Stimulated activated CD4-positive, alpha-beta T cell treated with anti-CD3 and anti-CD28 coated beads, Interleukin-15, amount 100 ng/mL, for 48 hours (primary cell): ENCODE results near the gene ADRA1B.
"Not testable (repeated sequence)": the region's sequence is repeated elsewhere in the genome, so short reads cannot be mapped to it uniquely, and the experiment has no call there.

ENCODE experiments used
- DNase-seq, 2 donors: peaks; one replicate each; pipeline ENCODE4 v3.0.0-alpha.2; 2020; ENCODE audit warnings: low read depth in 2 of 2

Gene ADRA1B

DNA sequence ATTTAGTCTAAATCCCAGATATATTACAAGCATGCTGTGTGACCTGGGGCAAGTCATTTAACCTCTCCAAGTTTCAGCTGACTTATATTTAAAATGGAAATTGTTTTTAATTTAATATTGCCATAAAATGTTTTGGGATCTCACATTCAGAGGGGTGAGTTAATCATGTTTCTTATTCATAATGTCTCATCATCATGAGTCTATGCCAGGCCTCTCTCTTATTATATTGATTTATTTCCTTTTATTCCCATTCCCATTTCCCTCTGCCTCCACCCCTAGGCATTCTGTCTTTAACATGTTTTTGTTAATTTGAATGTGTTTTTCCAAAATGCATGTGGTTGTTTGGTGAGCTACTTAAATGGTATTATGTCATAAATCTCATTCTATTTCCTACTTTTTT is 53.7 kb downstream of the ADRA1B start:
- no peak for DNase-seq

DNA sequence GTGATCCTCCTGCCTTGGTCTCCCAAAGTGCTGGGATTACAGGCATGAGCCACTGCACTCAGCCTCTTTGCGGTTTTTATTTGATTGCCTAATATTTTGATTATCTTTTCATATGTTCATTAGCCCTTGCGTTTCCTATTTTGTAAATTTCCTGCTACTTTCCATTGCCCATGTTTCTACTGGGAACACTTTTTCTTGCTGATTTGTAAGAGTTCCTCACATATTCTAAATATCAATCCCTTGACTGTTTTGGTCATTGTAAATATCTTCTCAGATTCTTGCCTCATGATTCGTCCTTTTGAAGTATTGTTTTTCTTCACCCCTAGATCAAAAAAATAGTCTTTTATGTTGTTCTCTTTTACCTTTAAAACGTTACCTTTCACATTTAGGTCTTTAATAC is 54.8 kb downstream of the ADRA1B start:
- DNase-seq: no peak

DNA sequence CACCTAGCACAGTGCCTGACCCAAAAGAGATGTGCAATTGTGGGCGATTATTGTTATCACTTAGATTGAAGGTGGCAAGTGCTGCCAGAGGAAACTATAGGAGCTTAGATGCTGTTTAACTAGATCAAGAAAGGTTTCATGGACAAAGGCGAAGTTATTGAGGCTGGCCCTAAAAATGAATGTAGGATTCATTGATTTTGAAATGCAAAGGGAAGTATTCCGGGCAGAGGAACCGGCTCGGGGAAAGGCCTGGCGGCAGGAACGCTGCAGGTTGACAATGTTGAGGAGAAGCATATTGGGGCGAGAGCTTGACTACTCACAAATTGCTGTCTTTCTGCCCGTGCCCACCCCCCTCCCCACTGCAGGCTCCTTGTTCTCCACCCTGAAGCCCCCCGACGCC is 55.2 kb downstream of the ADRA1B start:
- DNase-seq: no peak

DNA sequence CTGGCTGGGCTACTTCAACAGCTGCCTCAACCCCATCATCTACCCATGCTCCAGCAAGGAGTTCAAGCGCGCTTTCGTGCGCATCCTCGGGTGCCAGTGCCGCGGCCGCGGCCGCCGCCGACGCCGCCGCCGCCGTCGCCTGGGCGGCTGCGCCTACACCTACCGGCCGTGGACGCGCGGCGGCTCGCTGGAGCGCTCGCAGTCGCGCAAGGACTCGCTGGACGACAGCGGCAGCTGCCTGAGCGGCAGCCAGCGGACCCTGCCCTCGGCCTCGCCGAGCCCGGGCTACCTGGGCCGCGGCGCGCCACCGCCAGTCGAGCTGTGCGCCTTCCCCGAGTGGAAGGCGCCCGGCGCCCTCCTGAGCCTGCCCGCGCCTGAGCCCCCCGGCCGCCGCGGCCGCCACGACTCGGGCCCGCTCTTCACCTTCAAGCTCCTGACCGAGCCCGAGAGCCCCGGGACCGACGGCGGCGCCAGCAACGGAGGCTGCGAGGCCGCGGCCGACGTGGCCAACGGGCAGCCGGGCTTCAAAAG is 55.7 kb downstream of the ADRA1B start:
- no peak for DNase-seq

DNA sequence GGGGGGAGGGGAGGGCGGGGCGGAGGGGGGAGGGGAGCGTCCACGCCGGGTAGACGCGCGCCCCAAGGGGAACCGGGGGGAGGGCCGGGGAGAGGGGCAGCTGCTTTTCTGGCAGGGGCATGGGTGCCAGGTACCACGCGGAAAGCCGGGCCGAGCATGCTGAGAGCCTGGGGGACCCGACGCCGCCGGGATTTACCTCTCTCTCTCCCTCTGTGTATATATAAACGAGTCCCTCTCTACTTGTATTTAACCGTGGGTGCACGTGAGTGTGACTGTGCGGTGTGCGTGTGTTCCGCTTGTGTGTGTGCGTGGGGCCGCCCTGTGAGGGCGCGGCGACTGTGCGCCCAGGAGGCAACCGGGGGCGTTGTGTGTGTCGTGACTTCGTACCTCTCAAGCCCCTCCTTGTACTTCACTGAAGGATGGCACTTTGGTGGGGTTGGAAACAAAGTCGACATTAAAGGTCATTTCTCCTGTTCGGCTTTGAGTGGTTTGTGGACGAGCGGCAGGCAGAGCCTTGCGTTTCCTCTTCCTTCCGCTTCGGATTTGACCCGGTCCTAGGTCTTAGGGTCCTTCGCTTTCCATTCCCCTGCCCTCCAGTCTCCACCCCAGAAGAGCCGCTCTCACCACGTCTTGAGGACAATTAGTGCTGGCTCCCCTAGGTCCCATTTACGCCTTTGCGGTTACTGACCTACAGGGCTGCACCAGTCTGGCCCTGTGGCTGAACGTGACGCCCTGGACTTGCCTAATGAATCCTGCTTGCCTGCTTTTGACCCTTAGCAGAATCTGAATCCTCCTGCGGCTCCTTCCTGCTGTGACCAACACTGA is 56.5 kb downstream of the ADRA1B start:
- no peak for DNase-seq

DNA sequence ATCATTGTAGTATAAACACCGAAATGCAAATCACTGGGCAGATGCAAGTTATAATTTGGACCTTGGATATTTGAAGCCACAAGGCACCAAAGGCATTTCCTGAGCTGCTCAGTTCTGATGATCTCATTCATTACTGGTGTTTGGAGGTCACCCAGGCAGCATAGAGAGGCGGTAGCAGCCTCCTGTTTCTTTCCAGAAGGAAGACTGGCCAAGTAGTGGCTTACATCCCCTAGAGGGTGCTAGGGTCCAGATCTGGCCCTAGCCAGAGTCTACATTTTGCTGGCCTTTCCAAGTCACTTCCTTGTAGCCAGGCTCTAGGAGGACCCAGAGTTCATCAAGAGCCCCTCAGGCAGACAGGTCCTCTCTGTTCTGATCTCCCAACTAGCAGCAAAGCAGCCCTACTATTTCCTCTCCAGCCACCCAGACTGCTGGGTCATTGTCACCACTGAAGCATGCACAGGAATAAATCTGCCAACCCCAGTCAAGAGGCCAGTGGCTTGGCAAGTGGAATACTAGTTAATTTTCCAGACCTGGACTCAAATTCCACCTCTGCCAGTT is 59.3 kb downstream of the ADRA1B start:
- DNase-seq: no peak

DNA sequence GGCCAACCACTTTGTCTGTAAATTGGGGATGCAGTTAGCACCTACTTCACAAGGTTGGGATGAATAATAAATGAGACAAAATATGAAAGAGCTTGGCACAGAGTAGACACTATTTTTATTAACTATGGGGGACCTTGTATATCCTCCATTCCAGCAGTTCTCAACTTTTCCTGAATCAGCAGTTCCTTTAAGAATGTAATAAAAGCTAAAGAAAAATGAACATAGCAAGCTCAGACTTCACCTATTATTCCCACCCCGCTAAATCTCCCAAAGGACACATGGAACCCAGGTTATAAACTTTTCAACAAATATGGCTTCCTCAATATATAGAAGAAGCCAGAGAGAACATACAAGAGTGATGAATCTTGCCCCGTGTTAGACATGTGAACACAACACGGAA is 60.6 kb downstream of the ADRA1B start:
- DNase-seq: no peak

DNA sequence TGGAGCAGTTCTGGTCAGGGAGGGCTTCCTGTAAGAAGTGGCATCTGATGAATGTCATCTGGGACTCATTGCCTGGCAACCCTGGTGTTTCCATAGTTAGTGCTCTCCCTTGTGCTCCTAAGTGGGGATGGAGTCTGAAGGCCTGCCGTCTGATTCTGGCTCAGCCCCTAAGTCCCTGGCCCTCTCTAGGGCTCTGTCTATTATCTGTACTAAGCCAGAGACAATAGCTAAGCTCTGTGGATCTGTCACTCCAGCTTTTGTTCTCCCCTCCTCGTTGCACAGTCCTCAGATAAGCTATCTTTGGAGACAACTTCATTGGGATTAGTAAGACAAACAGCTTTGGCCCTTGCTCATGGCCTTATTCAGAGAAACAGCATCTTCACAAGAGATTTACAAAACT is 62.1 kb downstream of the ADRA1B start:
- no peak for DNase-seq

DNA sequence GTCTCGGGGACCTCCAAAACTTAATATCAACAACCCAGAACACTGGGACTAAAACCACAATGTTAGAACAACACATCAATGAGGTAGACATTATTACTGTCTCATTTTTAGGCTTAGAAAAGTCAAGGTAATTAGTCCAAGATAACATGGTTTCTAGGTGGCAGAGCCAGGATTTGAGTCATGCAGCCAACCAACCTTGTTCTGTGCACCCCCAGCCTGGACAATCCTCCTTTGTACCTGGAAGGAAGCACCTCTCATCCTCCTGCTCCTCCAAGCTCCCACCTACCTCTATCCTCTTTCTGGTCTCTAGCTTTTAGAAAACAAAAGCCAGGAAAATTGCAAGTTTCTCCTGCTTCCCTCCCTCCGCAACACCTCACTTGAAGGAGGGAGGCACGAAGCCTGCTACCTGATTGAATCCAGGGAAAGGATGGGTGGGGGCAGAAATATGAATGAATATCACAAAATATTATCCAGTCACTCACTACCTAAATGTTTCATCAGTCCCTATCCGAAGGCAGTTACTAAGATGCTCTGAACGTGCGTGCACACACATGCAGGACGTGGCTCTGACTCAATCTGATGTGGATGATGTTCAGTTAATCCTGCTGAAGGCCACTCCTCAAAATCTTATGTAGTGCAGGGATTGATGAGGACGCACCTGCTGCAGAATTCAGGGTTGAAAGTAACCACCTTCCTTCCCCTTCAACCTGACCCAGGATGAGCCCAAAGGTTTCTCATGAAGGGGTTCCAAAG is 66.3 kb downstream of the ADRA1B start:
- DNase-seq: no peak

DNA sequence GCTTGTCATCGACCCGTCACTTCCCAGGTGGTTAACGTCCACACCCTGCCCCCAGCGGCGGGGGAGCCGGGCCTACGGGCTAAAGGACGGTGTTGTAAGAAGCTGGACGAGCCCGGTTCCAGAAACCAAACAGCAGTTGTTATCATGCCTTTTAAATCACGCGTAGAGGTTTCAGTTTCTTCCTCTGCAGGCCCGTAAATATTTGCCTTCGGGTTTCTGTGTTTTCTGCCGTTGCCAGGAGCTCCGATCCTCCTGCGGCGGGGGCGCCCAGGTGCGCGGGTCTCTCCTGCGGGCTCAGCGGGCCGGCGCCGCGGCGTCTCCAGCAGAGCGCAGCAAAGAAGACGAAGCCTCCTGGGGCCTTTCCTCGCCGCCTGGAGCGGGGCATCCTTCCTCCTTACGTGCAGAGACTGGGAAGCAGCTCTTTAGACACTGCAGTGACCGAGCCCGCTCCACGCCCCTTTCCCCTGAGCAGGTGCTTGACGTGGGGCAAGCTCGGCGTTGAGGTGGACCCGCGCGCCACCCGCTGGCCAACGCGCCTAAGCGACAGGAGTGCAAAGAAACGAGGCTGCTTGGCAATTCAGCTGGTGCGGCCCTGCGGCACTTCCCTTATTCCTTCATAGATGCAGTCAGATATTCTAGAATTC is 70.9 kb downstream of the ADRA1B start:
- DNase-seq: peak; percentile 60 to 70

DNA sequence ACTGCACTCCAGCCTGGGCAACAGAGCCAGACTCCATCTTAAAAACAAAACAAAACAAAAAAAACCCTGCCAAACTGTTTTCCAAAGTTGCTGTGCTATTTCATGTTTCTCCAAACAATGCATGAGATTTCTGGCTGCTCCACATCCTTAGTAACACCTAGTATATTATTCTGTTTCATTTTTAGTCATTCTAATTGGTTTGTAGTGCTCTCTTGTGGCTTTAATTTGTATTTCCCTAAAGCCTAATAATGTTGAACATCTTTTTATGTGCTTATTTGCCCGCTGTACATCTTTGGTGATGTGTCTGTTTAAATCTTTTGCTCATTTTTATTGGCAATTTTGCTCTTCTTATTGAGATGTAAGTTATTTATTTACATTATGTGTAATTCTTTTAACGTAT is 74.2 kb downstream of the ADRA1B start:
- no peak for DNase-seq

DNA sequence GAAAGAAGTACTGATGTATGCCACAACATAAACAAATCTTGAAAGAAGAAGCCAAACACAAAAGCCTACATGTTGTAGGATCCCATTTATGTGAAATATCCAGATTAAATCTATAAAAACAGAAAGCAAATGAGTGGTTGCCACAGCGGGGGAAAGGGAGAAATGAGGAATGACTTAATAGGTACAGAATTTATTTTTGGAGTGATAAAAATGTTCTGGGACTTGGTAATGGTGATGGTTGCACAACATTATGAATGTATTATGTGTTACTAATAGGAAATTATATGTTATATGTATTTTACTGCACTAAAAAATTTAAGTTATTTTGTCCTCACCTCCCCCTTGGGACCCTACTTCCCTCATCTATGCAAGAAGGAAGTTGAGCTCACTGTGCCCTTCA is 76.3 kb downstream of the ADRA1B start:
- no peak for DNase-seq

DNA sequence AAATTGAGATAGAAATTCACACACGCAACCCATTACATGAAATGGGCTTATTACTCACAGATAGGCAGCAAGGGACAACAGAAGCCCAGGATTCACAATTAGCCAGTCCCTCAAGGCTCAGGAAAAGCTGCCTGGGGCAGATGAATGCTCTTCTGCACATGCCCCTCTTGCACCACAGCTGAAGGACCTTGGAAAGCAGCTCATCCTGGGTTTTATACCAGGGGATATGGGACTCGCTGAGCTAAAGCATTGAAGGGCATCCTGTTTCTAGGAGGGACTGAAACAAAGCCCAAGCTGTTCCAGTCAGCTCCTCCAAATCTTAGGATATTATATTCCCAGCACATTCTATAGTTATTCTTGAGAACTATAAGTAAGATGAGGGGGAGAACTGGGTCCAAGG is 76.9 kb downstream of the ADRA1B start:
- no peak for DNase-seq

DNA sequence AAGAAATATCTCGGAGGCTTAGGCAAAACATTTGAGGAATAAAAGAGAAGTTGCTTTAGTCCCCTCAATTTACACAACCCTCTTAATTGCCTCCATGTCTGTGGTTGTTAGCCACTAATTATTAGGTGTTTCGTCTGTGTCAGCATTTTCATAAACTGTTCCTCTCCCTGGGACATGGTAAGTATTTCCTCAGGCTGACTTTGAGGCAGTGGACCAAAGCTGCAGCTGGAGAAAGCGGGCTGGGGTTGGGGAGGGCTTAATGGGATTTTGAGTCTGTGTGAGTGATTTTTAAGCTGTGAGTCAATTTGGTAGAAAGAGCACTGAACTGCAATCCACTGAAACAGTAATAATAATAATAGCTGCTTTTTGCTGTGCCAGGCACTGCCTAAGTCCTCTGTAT is 79.6 kb downstream of the ADRA1B start:
- no peak for DNase-seq

DNA sequence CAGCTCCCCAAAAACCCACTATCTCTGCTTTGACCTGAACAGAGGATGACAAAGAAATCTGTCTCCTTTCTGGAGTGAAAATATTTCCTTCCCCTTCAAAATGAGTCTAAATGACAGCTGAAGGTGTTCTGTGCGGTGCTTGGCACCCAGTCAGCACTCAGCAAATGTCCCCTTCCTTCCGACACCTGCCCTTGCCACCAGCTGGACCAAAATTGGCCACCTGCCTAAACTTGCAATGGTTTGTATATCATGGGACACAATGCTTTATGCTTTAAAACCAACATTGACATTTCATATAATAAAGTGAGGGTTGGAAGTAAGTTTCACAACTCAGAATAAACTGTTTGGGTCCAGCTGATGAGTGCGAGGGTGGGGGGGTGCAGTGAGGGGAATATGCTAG is 85.2 kb downstream of the ADRA1B start:
- DNase-seq: no peak

DNA sequence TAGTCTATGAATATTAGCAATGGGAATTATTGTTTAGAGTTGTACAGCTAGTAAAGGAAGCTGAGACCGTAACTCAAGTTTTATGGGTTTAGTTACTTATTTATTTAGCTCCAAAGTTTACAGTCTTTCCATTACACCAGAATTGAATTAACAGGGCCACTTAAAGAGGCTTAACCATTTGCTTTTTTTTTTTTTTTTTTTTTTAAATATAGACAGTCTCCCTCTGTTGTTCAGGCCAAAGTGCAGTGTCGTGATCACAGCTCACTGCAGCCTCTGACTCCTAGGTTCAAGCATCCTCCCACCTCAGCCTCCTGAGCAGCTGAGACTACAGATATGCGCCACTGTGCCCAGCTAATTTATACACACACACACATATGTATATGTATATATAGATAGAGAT is 91.2 kb downstream of the ADRA1B start:
- DNase-seq: no peak

DNA sequence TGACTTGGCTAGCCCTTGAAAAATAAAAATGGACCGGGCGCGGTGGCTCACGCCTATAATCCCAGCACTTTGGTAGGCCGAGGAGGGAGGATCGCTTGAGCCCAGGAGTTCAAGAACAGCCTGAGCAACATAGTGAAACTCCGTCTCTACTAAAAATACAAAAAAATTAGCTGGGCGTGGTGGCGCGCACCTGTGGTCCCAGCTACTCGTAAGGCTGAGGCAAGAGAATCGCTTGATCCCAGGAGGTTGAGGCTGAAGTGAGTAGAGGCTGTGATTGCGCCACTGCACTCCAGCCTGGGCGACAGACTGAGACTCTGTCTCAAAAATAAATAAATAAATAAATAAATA is 92.2 kb downstream of the ADRA1B start:
- DNase-seq: not testable (repeated sequence)

DNA sequence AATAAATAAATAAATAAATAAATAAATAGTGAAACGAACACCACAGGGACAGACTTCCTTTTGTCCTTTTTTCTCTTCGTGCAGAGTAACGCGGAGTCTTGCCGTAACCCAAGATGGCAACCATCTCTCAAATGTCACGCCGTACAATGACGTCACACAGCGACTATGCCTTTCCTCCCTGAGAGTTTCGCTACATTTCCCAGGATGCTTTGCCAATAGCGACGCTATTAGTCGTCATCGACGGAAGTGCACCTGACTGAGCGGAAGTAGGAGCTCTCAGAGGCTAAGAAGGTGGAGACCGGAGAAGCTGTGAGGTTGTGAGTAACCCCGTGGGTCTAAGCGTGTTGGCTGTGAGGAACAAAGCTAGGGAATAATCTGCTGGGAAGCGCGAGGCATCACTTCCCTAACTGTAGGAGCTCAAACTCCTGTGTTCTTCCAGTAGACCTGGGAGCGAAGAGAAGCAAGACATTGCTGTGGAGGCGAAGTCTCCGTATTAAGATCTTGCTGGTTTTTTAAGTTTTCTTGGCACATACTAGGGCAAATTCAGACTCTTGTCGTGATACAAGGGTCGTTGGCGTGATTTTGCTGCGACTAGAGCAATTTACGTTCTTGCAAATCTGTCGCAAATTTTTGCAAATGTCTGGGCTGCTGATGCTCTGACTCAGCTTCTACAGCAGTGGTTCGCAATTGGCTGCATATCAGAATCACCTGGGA is 92.8 kb downstream of the ADRA1B start, which contains the start of gene TTC1:
Gene TTC1, plus strand, starts transcription at position 263 of the 714 bp plus-strand sequence. CDS start 1,390 bp downstream, outside the sequence.
- peak; percentile 88 to 91 for DNase-seq

DNA sequence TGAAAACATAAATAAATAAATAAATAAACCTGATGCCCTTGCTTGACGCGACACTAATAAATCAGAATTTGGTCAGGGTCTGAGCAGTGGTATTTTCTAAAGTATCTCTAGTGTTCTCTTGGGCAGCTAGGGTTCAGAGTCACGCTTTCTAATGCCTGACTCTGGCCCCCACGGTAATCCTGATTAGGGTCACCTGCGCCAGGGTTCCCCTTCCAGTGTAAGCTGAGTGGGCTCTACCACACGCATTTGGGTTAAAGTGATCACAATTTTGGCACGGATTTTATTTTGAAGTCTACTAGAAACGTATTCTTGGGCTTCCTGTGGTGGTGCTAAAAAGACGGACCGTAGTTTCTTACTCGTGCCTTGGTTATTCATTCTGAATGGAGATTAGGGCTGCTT is 93.3 kb downstream of the ADRA1B start:
- no peak for DNase-seq

DNA sequence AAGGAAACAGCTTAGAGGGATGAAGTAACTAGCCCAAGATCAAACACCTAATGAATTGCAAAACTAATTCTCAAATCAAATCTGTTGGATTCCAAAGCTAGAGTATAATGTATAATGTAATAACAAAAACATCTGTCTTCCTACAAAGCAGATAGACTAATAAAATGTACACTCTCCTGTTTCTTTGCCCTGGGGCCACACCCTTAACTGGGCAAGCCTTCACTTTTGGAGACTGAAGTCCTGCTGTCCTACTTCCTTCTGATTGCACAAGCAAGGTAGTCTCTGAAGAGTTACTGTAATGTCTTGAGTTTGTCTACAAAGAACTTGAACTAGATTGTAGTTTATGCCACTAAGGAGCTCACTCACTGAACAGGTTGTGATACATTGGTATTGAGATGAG is 95.2 kb downstream of the ADRA1B start:
- no peak for DNase-seq

DNA sequence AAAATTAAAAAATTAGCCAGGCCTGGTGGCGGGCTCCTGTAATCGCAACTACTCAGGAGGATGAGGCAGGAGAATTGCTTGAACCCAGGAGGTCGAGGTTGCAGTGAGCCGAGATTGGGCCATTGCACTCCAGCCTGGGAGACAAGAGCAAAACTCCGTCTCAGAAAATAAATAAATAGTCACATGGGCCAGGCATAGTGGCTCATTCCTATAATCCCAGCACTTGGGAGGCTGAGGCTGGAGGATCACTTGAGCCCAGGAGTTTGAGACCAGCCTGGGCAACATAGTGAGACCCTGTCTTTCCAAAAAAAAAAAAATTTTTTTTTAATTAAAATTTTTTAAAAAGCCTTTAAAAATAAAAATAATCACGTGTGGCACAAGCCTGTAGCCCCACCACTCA is 97.9 kb downstream of the ADRA1B start:
- DNase-seq: not testable (repeated sequence)
